K562 (cell line): ENCODE results near the gene WEE1. TPM values are rescaled to one million over a fixed set of nuclear protein-coding genes. Genes with fewer than 3 reads are reported as not detected.

ENCODE experiments used
- FOXP1 ChIP-seq: sonication (generic); formaldehyde crosslinking; IDR thresholded peaks from 2 replicates; pipeline ENCODE4 v1.8.0; 2022; ENCODE audit warnings: mild to moderate bottlenecking, missing genetic modification reagents
- GTF2A2 ChIP-seq: IDR thresholded peaks from 2 replicates; pipeline ENCODE4 v1.6.1; 2016; ENCODE audit warnings: mild to moderate bottlenecking, missing genetic modification characterization, missing compliant biosample characterization
- HDAC6 ChIP-seq: IDR thresholded peaks from 2 replicates; pipeline ENCODE4 v1.6.1; 2012; ENCODE audit warnings: low read depth, mild to moderate bottlenecking, control low read depth, inconsistent platforms, low read length, moderate library complexity
- L3MBTL2 ChIP-seq: fragments of 450-650 bp; IDR thresholded peaks from 2 replicates; pipeline ENCODE4 v1.6.1; 2016; ENCODE audit warnings: mild to moderate bottlenecking, moderate library complexity
- MGA ChIP-seq: fragments of 450-650 bp; IDR thresholded peaks from 2 replicates; pipeline ENCODE4 v1.6.1; 2016; ENCODE audit warnings: mild to moderate bottlenecking, moderate library complexity
- MTA2 ChIP-seq: fragments of 450-650 bp; IDR thresholded peaks from 2 replicates; pipeline ENCODE4 v1.6.1; 2016; ENCODE audit warnings: low read depth
- NUFIP1 ChIP-seq: fragments of 450-650 bp; IDR thresholded peaks from 2 replicates; pipeline ENCODE4 v1.6.1; 2018; ENCODE audit not compliant: partially characterized antibody
- PCBP1 ChIP-seq: fragments of 200-400 bp; formaldehyde crosslinking; IDR thresholded peaks from 2 replicates; pipeline ENCODE4 v1.6.1; 2018; ENCODE audit warnings: mild to moderate bottlenecking, low read depth, low read length; ENCODE audit not compliant: poor library complexity, severe bottlenecking
- TAF1 ChIP-seq: IDR thresholded peaks from 2 replicates; pipeline ENCODE4 v1.6.1; 2011; ENCODE audit warnings: mild to moderate bottlenecking, low read length, moderate library complexity; ENCODE audit not compliant: insufficient read depth, control insufficient read depth, severe bottlenecking; ENCODE audit errors: extremely low read depth
- polyA plus RNA-seq, 8 experiments: library from polyadenylated mRNA; depleted of rRNA in 4 of 8; stranded (reverse) in 5 of 8; unstranded in 3 of 8; fragments of >200 nt; fragmentation: Nextera tagmentation in 2 of 8; fragmentation: Illumina TruSeq in 1 of 8; extraction: Ambion mirVana in 2 of 8; extraction: Trizol in 1 of 8; gene quantifications; 2 replicates each; pipeline versions ENCODE4 v1.2.1 to v1.2.3, GENCODE V29; 2011 to 2014; ENCODE audit warnings: inconsistent platforms in 1 of 8, missing spikeins in 1 of 8
- total RNA-seq, 7 experiments: library from RNA; depleted of rRNA in 6 of 7; stranded (reverse); fragments of >200 nt in 6 of 7; fragmentation: Illumina TruSeq in 2 of 7; extraction: Trizol in 2 of 7; gene quantifications; 2 replicates each; pipeline versions ENCODE4 v1.2.1 to v1.2.3, GENCODE V29; 2011 to 2021; ENCODE audit warnings: low replicate concordance in 1 of 7
- TF ChIP-seq, protein P1 (sequence below): sonication (generic); formaldehyde crosslinking; IDR thresholded peaks from 2 replicates; pipeline ENCODE4 v1.8.0; 2022; ENCODE audit warnings: mild to moderate bottlenecking, missing genetic modification reagents

Gene WEE1
- total and polyA plus RNA-seq, 9 of the 15 experiments (the other 6 are each of a cell fraction or from before 2014, with no cell fraction given) = 21.9 to 99.0 (median 67.4) TPM

DNA sequence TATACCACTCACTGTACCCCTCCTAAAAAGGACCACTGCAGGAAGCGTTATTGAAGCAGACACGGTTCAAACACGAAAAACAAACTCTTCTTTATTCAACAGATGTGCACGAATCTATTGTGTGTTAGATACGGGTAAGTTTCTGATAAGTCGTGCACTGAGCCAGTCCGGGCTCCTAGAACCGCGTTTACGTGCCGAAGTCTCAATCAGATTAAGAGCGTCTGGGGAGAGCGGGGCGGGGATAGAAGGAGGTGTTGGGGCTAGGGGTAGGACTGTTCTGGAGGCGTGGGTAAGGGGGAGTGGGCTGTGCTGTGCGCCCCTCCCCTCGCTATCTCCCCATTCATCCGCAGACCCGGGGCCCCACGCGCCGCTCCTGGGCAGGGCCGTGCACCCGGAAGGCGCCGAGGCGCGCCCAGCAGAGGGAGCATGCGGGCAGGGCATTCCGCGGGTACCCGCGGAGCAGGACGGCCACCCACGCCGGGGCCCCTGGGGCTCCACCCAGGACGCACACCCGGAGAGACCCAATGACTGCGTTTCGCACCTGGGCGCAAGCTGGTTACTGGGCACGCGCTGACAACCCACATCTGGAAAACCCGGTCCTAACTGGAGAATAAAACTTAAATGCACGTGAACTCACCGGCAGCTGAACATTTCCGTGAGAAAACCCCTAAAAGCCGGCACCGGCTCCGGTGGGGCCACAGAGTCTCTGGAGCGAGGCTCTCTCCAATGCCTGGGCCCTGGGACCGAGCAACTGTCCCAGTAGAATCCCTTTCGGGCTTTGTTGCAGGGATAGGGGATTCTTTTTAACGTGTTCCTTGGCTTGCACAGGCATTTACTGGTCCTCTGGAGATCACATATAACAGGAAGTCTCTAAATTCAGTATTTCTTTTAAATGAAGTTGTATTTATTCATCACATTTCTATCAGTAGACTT lies 40.6 kb downstream of the WEE1 start (continued):
- TF ChIP-seq MGA (peak; percentile 82), NUFIP1 (no peak), PCBP1 (peak; percentile 88), L3MBTL2 (peak; percentile 89; the same call in 1 of the 2 replicates), GTF2A2 (no peak), TAF1 (peak; percentile 70), HDAC6 (no peak), MTA2 (no peak), FOXP1 (CRISPR knock-in tag) (peak; percentile 43; the same call in 1 of the 2 replicates)
- TF ChIP-seq, protein P1, sequence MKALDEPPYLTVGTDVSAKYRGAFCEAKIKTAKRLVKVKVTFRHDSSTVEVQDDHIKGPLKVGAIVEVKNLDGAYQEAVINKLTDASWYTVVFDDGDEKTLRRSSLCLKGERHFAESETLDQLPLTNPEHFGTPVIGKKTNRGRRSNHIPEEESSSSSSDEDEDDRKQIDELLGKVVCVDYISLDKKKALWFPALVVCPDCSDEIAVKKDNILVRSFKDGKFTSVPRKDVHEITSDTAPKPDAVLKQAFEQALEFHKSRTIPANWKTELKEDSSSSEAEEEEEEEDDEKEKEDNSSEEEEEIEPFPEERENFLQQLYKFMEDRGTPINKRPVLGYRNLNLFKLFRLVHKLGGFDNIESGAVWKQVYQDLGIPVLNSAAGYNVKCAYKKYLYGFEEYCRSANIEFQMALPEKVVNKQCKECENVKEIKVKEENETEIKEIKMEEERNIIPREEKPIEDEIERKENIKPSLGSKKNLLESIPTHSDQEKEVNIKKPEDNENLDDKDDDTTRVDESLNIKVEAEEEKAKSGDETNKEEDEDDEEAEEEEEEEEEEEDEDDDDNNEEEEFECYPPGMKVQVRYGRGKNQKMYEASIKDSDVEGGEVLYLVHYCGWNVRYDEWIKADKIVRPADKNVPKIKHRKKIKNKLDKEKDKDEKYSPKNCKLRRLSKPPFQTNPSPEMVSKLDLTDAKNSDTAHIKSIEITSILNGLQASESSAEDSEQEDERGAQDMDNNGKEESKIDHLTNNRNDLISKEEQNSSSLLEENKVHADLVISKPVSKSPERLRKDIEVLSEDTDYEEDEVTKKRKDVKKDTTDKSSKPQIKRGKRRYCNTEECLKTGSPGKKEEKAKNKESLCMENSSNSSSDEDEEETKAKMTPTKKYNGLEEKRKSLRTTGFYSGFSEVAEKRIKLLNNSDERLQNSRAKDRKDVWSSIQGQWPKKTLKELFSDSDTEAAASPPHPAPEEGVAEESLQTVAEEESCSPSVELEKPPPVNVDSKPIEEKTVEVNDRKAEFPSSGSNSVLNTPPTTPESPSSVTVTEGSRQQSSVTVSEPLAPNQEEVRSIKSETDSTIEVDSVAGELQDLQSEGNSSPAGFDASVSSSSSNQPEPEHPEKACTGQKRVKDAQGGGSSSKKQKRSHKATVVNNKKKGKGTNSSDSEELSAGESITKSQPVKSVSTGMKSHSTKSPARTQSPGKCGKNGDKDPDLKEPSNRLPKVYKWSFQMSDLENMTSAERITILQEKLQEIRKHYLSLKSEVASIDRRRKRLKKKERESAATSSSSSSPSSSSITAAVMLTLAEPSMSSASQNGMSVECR (CRISPR knock-in tag) = peak; percentile 49
